Colon (tissue), 2 donors: Measurements from ENCODE around the gene CENPC.
"Not testable (repeated sequence)": the region's sequence is repeated elsewhere in the genome, so short reads cannot be mapped to it uniquely, and the experiment has no call there.

Experiments used
- FAIRE-seq: peaks from 2 replicates; lab custom pipeline; 2012; peaks lifted over from hg19 to GRCh38; lab: Jason Lieb, UNC
- donor health status: control.
- donor health status: control.

CENPC gene

GRCh38 chr4:67466751-67467150, 78.6 kb downstream of the CENPC start:
- FAIRE-seq, result no peak

GRCh38 chr4:67465763-67466052, 79.6 kb downstream of the CENPC start:
- FAIRE-seq, result no peak

GRCh38 chr4:67465032-67465762, 80.1 kb downstream of the CENPC start:
- no peak for FAIRE-seq

- no peak for FAIRE-seq
These were observed 84.7 kb downstream of the CENPC start for GRCh38 chr4:67460574-67460973.

GRCh38 chr4:67459164-67459563, 86.1 kb downstream of the CENPC start:
- no peak for FAIRE-seq

GRCh38 chr4:67456577-67457196, 88.6 kb downstream of the CENPC start:
- no peak for FAIRE-seq

GRCh38 chr4:67452846-67453205, 92.5 kb downstream of the CENPC start:
- not testable (repeated sequence) for FAIRE-seq

GRCh38 chr4:67452100-67452845, 93.0 kb downstream of the CENPC start:
- no peak for FAIRE-seq

- FAIRE-seq, result no peak
These were observed 93.8 kb downstream of the CENPC start for GRCh38 chr4:67451464-67451863.

- FAIRE-seq, result no peak
These were observed 96.7 kb downstream of the CENPC start for GRCh38 chr4:67448621-67449020.

- no peak for FAIRE-seq
These were observed 97.4 kb downstream of the CENPC start for GRCh38 chr4:67447873-67448272.

- FAIRE-seq, result peak; percentile 31
These were observed 98.5 kb downstream of the CENPC start for GRCh38 chr4:67446811-67447210.

GRCh38 chr4:67445881-67446280, 99.4 kb downstream of the CENPC start:
- not testable (repeated sequence) for FAIRE-seq

- no peak for FAIRE-seq
These were observed 106.3 kb downstream of the CENPC start for GRCh38 chr4:67438975-67439374.

- FAIRE-seq, result peak; percentile 66
These were observed 107.2 kb downstream of the CENPC start for GRCh38 chr4:67437974-67438713.

GRCh38 chr4:67436742-67437141, 108.6 kb downstream of the CENPC start:
- no peak for FAIRE-seq

GRCh38 chr4:67430989-67431388, 114.3 kb downstream of the CENPC start:
- no peak for FAIRE-seq

GRCh38 chr4:67428819-67429218, 116.5 kb downstream of the CENPC start:
- no peak for FAIRE-seq
